Astrocyte of the spinal cord (primary cell): ENCODE results near the gene MKKS.

Source experiments
- DNase-seq: peaks from one replicate; pipeline ENCODE4 v3.0.0; 2011; ENCODE audit warnings: low read depth, low spot score
- H3K4me3 ChIP-seq: 2 replicates; pipeline ENCODE4 v1.5.1; 2011; ENCODE audit warnings: low read depth, mild to moderate bottlenecking, low read length, moderate library complexity
- CTCF ChIP-seq: IDR thresholded peaks from 2 replicates; pipeline ENCODE4 v1.5.1; 2012; ENCODE audit warnings: low read depth, mild to moderate bottlenecking, low read length, inconsistent platforms
- in situ Hi-C: cut with HindIII; loops from 2 replicates; pipeline ENCODE4 v1.10.0; 2017; ENCODE audit warnings: low sequenced_read_pairs

MKKS gene

GRCh38 chr20:10461495-10461894, 27.5 kb upstream of the MKKS start:
- in situ Hi-C loops, result no loop called here
- H3K4me3 ChIP-seq, result no peak overlapping the region
- no peak for TF ChIP-seq CTCF
- no peak for DNase-seq

DNA sequence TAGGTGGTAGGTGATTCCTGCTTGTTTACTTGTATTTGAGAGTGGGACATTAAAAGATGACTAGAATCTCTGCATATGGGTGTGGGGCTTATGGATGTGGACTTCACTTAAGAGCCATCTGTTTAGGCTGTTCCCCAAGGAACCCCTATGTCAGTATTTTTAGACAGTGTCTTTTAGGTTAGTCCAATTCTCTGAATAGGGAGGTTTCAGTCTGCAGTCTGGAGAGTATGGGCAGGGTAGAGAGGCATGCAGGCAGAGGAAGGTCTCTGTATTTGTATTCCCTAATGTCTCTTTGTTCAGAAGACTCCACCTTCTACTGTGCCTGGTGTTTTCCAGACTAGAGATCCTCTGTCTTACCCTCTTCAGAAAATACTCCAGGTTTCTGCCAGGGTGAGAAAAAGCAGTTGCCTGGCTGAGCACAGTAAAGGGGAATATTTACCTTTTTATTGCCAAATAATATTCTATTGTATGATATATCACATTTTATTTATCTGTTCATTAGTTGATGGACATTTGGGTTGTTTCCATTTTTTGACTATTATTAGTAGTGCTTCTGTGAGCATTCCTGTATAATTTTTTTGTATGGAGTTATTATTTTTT, 20.2 kb upstream of the MKKS start:
- DNase-seq, result no peak
- TF ChIP-seq CTCF, result no peak
- no peak overlapping the region for H3K4me3 ChIP-seq
- in situ Hi-C loops, result no loop called here

GRCh38 chr20:10453241-10453640, 19.2 kb upstream of the MKKS start:
- no peak for DNase-seq
- no peak overlapping the region for H3K4me3 ChIP-seq
- no peak for TF ChIP-seq CTCF
- in situ Hi-C loops, result no loop called here

GRCh38 chr20:10449270-10449669, 15.2 kb upstream of the MKKS start:
- H3K4me3 ChIP-seq, result no peak overlapping the region
- in situ Hi-C loops, result no loop called here
- no peak for TF ChIP-seq CTCF
- DNase-seq, result no peak

GRCh38 chr20:10448270-10449156, 14.5 kb upstream of the MKKS start:
- H3K4me3 ChIP-seq, result no peak overlapping the region
- no peak for DNase-seq
- in situ Hi-C loops, result no loop called here

GRCh38 chr20:10447028-10447427, 13.0 kb upstream of the MKKS start:
- TF ChIP-seq CTCF, result no peak
- H3K4me3 ChIP-seq, result no peak overlapping the region
- peak; percentile 79 for DNase-seq
- in situ Hi-C loops, result no loop called here

More at GRCh38 chr20:10448270-10449156, 14.5 kb upstream of the MKKS start:
- no peak for TF ChIP-seq CTCF
